HepG2 (cell line): ENCODE results near the gene GRB10.

Experiments used
- EZH2 ChIP-seq: conservative IDR thresholded peaks from 2 replicates; pipeline ENCODE4 v1.6.1; 2012; ENCODE audit warnings: mild to moderate bottlenecking, low read depth, low read length, moderate library complexity
- KLF13 ChIP-seq: sonication (generic); formaldehyde crosslinking; IDR thresholded peaks from 2 replicates; pipeline ENCODE4 v1.4.0; 2020; ENCODE audit warnings: mild to moderate bottlenecking, missing genetic modification reagents

DNA sequence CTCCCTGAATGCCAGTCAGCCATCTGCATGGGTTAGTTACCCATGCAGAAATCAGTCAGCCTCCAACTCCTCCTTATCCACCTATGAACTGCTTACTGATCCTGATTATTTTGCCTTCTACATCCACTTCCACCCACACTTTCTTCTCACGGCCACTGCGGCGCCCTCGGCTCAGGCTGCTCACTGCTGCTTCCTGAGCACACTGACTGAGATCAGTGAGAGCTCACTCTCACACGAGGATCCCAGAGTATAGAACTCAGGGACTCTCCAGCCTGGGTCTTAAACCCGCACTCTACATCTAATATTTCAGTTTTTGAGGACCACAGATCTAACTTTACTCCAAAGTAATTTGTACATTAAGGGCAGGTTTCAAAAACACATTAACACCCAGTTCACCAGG, 64.4 kb downstream of the GRB10 start:
- no peak for TF ChIP-seq EZH2
- TF ChIP-seq KLF13 (CRISPR knock-in tag): no peak
